CD4-positive, alpha-beta memory T cell (primary cell): ENCODE data around the gene PAGR1. TPM values are rescaled to one million over a fixed set of nuclear protein-coding genes. Genes with fewer than 3 reads are reported as not detected.

Experiments
- CTCF ChIA-PET: fragments of 350-600 bp; sonication (Branson Sonifier 250); formaldehyde crosslinking; loops from one replicate; lab custom pipeline; 2021; ENCODE audit warnings: inconsistent platforms; ENCODE audit not compliant: partially characterized antibody; lab: Charles Lee
- POLR2A ChIA-PET: fragments of 350-600 bp; sonication (Branson Sonifier 250); formaldehyde crosslinking; loops from one replicate; lab custom pipeline; 2021; ENCODE audit not compliant: partially characterized antibody; lab: Charles Lee
- DNase-seq, 5 donors: peaks; one replicate each; pipeline versions ENCODE4 v3.0.0 to v3.0.0-alpha.2; 2020 to 2022; ENCODE audit warnings: mixed read lengths in 1 of 5
- H3K27ac ChIP-seq: one replicate; pipeline ENCODE4 v1.7.0; 2013; ENCODE audit warnings: low read depth, low read length
- H3K27me3 ChIP-seq: 2 replicates; pipeline ENCODE4 v1.7.0; 2013; ENCODE audit warnings: mild to moderate bottlenecking, low read length, moderate library complexity; ENCODE audit not compliant: insufficient read depth
- H3K36me3 ChIP-seq: 2 replicates; pipeline ENCODE4 v1.7.0; 2013; ENCODE audit warnings: mild to moderate bottlenecking, low read length, moderate library complexity; ENCODE audit not compliant: insufficient read depth
- H3K4me1 ChIP-seq: 2 replicates; pipeline ENCODE4 v1.7.0; 2013; ENCODE audit warnings: mild to moderate bottlenecking, low read length, moderate library complexity; ENCODE audit not compliant: insufficient read depth
- H3K4me3 ChIP-seq, 2 donors: one replicate each; pipeline ENCODE4 v1.7.0; 2013; ENCODE audit warnings: low read length in 2 of 2, mild to moderate bottlenecking in 1 of 2
- H3K9me3 ChIP-seq, 2 donors: one replicate each; pipeline ENCODE4 v1.7.0; 2013; ENCODE audit warnings: low read length in 2 of 2, control low read depth in 1 of 2; ENCODE audit not compliant: control insufficient read depth in 1 of 2
- H3K27ac Mint-ChIP-seq, 7 donors: one replicate each; pipeline ENCODE4 v1.8.0; 2020 to 2021; ENCODE audit warnings: mixed read lengths in 7 of 7, mild to moderate bottlenecking in 6 of 7, inconsistent platforms in 3 of 7, moderate library complexity in 3 of 7
- H3K27me3 Mint-ChIP-seq, 2 donors: one replicate each; pipeline ENCODE4 v1.8.0; 2020 to 2021; ENCODE audit warnings: mixed read lengths in 2 of 2
- H3K36me3 Mint-ChIP-seq, 2 donors: one replicate each; pipeline ENCODE4 v1.8.0; 2020 to 2021; ENCODE audit warnings: mixed read lengths in 2 of 2, inconsistent platforms in 1 of 2, mild to moderate bottlenecking in 1 of 2
- H3K4me1 Mint-ChIP-seq, 4 donors: one replicate each; pipeline ENCODE4 v1.8.0; 2020 to 2021; ENCODE audit warnings: mixed read lengths in 4 of 4, mild to moderate bottlenecking in 1 of 4
- H3K4me3 Mint-ChIP-seq, 8 donors: one replicate each; pipeline ENCODE4 v1.8.0; 2020 to 2021; ENCODE audit warnings: mixed read lengths in 8 of 8, mild to moderate bottlenecking in 7 of 8, moderate library complexity in 6 of 8, inconsistent platforms in 3 of 8
- H3K9me3 Mint-ChIP-seq, 8 donors: one replicate each; pipeline ENCODE4 v1.8.0; 2020 to 2021; ENCODE audit warnings: mixed read lengths in 8 of 8, mild to moderate bottlenecking in 5 of 8, inconsistent platforms in 3 of 8, moderate library complexity in 1 of 8
- intact Hi-C: fragments of 100-400 bp; cut with micrococcal nuclease; formaldehyde crosslinking; loops from one replicate; pipeline ENCODE4 v1.15.1; 2023
- polyA plus RNA-seq, 2 donors: library from polyadenylated mRNA; unstranded; fragments of 300-500 nt; fragmentation: Illumina TruSeq; gene quantifications; one replicate each; pipeline ENCODE4 v1.2.3, GENCODE V29; 2021
- total RNA-seq, 2 experiments: library from RNA; stranded (reverse); gene quantifications; one replicate each; pipeline ENCODE4 v1.2.3, GENCODE V29; 2021

PAGR1 gene
- total and polyA plus RNA-seq, 4 experiments from 2014 or later = 43.7 to 51.1 (median 45.5) TPM

DNA sequence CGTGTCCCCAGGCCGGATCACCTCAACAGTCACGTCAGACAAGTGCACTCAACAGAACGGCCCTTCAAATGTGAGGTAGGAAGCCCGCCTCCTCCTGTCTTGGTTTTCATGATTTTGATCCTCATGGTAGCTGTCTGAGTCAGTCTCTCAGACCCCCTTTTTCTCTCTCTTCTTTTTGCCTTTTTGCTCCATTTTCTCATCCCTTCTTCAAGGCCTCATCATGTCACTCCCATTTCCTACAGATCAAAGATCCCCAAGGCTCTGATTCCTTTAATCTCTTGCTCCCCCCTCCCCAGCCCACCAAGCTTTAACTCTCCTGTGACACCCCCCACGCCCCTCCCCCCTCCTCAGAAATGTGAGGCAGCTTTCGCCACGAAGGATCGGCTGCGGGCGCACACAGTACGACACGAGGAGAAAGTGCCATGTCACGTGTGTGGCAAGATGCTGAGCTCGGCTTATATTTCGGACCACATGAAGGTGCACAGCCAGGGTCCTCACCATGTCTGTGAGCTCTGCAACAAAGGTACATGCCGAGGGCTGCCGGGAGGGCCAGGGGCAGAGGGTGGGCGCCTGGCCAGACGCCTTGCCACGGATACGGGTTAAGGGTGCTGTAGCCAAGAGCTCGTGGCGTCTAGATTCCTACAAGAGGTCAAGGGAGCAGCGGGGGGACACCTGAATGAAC is 7.6 kb upstream of the PAGR1 start:
- Histone ChIP-seq H3K27ac (peak overlapping the region; percentile 80), H3K36me3 (peaks cover 9% of the 10 kb centered on the region), H3K9me3 (no peaks in the 10 kb centered on the region), H3K4me1 (peaks cover 62% of the 10 kb centered on the region), H3K4me3 (peak overlapping the region; percentile 25 to 70), H3K27me3 (no peaks in the 10 kb centered on the region)
- peaks cover 8 to 32% of the 10 kb centered on the region in 2 donors for H3K36me3 Mint-ChIP-seq
- no peaks in the 10 kb centered on the region for H3K27me3 Mint-ChIP-seq
- peak in 2 of 5 donors; percentile 22 to 73 for DNase-seq
- peak overlapping the region; percentile 98 to 100 (median 99) for H3K27ac Mint-ChIP-seq
- peaks cover 32 to 77% (median 47%) of the 10 kb centered on the region in 4 donors for H3K4me1 Mint-ChIP-seq
- intact Hi-C loops = loop anchor here (5.0 to 10.0 kb wide), 3 partner anchors 154 to 569 kb away; partner anchors contain the start of gene TMEM219
- H3K9me3 Mint-ChIP-seq = peaks cover 0 to 7% (median 0%) of the 10 kb centered on the region in 8 donors
- ChIA-PET POLR2A (interaction anchor here (0.6 to 24.0 kb wide), 33 partner anchors 14 to 824 kb away, joined by 3 to 522 read pairs (median 9); partner anchors contain the start of genes ALDOA, ASPHD1, C16orf54 and CDIPT), CTCF (interaction anchor here (0.9 to 3.1 kb wide), 20 partner anchors 8 to 201 kb away, joined by 3 to 84 read pairs (median 4); partner anchors contain the start of genes CDIPT, KIF22, MVP and PAGR1)
- H3K4me3 Mint-ChIP-seq = peak overlapping the region; percentile 91 to 97 (median 94)

DNA sequence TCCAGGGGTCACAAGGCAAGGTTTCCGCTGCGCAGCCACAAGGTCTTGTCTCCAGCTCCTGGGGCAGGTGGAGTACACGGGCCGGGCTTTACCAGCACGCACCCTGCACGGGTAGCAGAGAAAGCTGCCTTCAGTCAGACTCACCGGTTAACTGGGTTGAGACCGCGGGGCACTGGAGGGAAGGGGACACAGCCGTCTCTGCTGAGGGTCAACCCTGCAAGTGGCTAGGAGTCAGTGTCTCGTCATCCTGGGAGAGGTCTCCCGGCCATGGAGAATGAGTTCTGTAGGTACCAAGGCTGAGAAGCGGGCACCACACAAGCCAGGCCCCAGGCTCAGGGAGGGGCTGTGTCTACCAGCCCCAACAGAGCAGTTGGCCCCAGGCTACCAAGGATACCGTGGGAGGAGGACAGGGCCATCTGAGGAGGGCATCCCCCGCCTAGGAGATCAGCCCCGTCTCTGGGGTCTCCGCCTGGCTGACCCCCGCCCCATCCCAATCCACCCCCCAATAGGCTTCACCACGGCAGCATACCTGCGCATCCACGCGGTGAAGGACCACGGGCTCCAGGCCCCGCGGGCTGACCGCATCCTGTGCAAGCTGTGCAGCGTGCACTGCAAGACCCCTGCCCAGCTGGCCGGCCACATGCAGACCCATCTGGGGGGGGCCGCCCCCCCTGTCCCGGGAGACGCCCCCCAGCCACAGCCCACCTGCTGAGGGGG is 6.8 kb upstream of the PAGR1 start:
- H3K4me3 ChIP-seq = peak overlapping the region; percentile 25 to 70
- Mint-ChIP-seq H3K9me3 (peaks cover 0 to 7% (median 0%) of the 10 kb centered on the region in 8 donors), H3K4me3 (peak overlapping the region; percentile 91 to 97 (median 94)), H3K36me3 (peaks cover 8 to 32% of the 10 kb centered on the region in 2 donors), H3K27me3 (no peaks in the 10 kb centered on the region), H3K4me1 (peaks cover 28 to 75% (median 46%) of the 10 kb centered on the region in 4 donors), H3K27ac (peak overlapping the region; percentile 98 to 100 (median 99))
- H3K9me3 ChIP-seq = no peaks in the 10 kb centered on the region
- CTCF ChIA-PET = interaction anchor here (1.6 to 3.1 kb wide), 8 partner anchors 7 to 164 kb away, joined by 4 to 84 read pairs (median 23); partner anchors contain the start of genes KIF22, MVP, PAGR1 and TAOK2
- peak overlapping the region; percentile 80 for H3K27ac ChIP-seq
- POLR2A ChIA-PET = interaction anchor here (0.6 to 24.0 kb wide), 14 partner anchors 13 to 187 kb away, joined by 3 to 522 read pairs (median 11); partner anchors contain the start of genes ASPHD1, C16orf54, INO80E and KCTD13
- peaks cover 8% of the 10 kb centered on the region for H3K36me3 ChIP-seq
- DNase-seq = no peak
- intact Hi-C loops = loop anchor here (5.0 to 10.0 kb wide), 3 partner anchors 153 to 568 kb away; partner anchors contain the start of gene TMEM219
- H3K4me1 ChIP-seq = peaks cover 61% of the 10 kb centered on the region
- no peaks in the 10 kb centered on the region for H3K27me3 ChIP-seq

DNA sequence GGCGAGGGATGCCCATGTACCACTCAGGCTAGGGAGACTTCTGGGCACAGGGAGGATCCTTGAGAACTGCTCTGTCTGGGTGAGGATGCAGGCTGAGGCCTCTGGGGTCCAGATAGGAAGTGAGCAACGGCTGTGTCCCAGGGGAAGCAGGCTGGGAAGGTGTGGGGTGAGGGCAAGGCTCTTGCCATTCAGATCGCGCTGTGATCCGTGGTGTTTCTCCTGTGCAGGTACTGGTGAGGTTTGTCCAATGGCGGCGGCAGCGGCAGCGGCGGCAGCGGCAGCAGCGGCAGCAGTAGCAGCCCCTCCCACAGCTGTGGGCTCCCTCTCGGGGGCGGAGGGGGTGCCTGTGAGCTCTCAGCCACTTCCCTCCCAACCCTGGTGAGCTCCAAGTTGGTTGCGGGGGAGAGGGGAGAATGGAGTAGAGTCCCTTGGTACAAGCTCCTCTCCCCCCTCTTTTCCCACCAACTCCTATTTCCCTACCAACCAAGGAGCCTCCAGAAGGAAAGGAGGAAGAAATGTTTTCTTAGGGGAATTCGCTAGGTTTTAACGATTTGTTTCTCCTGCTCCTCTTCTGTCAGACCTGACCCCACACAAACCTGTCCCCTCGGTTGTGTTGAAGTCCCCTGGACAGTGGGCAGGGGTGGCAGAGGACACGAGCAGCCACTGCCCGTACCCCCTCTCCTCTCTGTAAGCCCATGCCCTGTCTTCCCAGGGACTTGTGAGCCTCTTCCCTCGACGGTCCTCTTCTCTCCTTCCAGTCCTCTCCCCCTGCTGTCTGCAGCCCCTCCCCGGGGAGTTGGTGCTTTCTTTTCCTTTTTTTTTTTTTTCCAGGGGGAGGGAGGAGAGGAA is 5.9 kb upstream of the PAGR1 start:
- Histone ChIP-seq H3K27me3 (no peaks in the 10 kb centered on the region), H3K36me3 (peaks cover 8% of the 10 kb centered on the region), H3K27ac (peak overlapping the region; percentile 80), H3K4me1 (peaks cover 61% of the 10 kb centered on the region), H3K9me3 (no peaks in the 10 kb centered on the region), H3K4me3 (no peak overlapping the region)
- Mint-ChIP-seq H3K27ac (peak overlapping the region; percentile 90 to 97 (median 94)), H3K36me3 (peaks cover 8 to 29% of the 10 kb centered on the region in 2 donors), H3K4me3 (peak overlapping the region; percentile 75 to 95 (median 88)), H3K4me1 (peaks cover 29 to 74% (median 46%) of the 10 kb centered on the region in 4 donors), H3K9me3 (peaks cover 0 to 7% (median 0%) of the 10 kb centered on the region in 8 donors), H3K27me3 (no peaks in the 10 kb centered on the region)
- ChIA-PET POLR2A (interaction anchor here (0.7 to 24.0 kb wide), 7 partner anchors 12 to 256 kb away, joined by 3 to 522 read pairs (median 9); partner anchors contain the start of genes ALDOA, C16orf54, KIF22 and MVP), CTCF (interaction anchor here (1.1 to 1.5 kb wide), 2 partner anchors 38 to 56 kb away, joined by 3 to 4 read pairs; no protein-coding TSS in a partner anchor)
- DNase-seq = peak; percentile 44 to 71 (median 57)
- intact Hi-C loops = loop anchor here (5.0 to 10.0 kb wide), 4 partner anchors 152 to 567 kb away; partner anchors contain the start of genes HIRIP3, INO80E and TMEM219

DNA sequence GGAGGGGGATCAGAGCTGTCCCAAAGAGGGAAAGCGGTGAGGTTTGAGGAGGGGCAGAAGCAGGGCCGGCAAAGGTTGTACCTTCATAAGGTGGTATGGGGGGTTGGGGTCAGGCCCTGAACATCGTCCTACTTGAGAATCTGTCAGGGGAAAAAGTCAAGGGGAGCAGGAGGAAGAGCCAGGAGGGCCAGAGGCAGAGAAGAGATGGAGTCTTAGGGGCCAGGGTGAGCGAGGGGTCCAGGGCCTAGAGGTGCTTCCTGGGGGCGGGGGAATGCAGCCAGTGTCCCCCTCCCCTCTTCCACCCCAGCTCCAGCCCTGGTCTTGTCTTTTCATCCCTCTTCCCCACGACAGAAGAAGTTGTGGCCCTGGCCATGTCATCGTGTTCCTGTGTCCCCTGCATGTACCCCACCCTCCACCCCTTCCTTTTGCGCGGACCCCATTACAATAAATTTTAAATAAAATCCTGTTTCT is 5.2 kb upstream of the PAGR1 start:
- CTCF ChIA-PET = interaction anchor here (1.0 to 1.5 kb wide), 3 partner anchors 38 to 108 kb away, joined by 3 to 4 read pairs (median 3); no protein-coding TSS in a partner anchor
- Mint-ChIP-seq H3K9me3 (peaks cover 0 to 2% (median 0%) of the 10 kb centered on the region in 8 donors), H3K27me3 (peaks cover 0 to 1% of the 10 kb centered on the region in 2 donors)

DNA sequence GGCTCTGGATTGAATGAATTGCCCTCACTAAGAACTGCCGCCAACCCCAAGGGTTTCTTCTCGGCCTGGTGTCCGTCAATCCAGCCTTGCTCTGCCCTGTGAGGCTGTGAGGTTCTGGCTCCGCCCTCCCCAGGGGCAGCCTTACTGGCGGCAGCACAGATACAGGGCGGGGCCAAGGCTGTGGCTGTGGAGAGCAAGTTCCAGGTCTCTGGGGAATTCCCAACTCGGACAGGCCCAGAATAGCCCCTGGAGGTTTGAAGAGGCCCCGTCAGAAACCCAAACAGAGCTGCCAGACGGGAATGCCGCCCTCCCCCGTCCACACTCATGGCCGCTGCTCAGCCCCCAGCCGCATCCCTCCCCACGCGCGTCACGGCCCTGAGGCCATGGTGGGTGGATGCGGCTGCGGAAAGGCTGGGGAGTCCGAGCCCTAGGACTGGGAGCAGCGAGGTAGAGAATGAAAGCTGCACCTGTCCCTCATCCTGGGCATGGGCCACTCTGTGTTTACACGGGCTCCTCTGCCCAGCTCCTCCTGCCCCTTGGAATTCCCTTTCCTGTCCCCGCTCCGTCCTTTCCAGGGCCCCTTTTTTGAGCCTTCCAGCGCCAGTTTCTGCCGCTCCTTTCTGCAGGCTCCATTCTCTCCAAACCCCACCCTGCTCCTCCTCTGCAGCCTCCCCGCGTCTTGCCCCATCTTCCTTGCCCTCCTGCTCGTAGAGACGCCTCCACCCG is 4.6 kb upstream of the PAGR1 start:
- Histone ChIP-seq H3K4me1 (peaks cover 64% of the 10 kb centered on the region), H3K4me3 (peak overlapping the region; percentile 66 to 69), H3K27ac (peak overlapping the region; percentile 80), H3K27me3 (no peaks in the 10 kb centered on the region), H3K9me3 (no peaks in the 10 kb centered on the region), H3K36me3 (peaks cover 8% of the 10 kb centered on the region)
- H3K36me3 Mint-ChIP-seq = peaks cover 8 to 30% of the 10 kb centered on the region in 2 donors
- H3K4me3 Mint-ChIP-seq = peak overlapping the region; percentile 86 to 95 (median 90)
- CTCF ChIA-PET = interaction anchor here (1.0 to 2.5 kb wide), 3 partner anchors 37 to 109 kb away, joined by 3 to 16 read pairs (median 3); no protein-coding TSS in a partner anchor
- intact Hi-C loops = loop anchor here (10.0 kb wide), 1 partner anchor 183 kb away; the partner anchor contains the start of genes HIRIP3 and INO80E
- peaks cover 0 to 2% (median 0%) of the 10 kb centered on the region in 8 donors for H3K9me3 Mint-ChIP-seq
- POLR2A ChIA-PET = interaction anchor here (1.1 to 24.0 kb wide), 9 partner anchors 11 to 255 kb away, joined by 4 to 522 read pairs (median 9); partner anchors contain the start of genes ALDOA, C16orf54, KIF22 and MVP
- H3K4me1 Mint-ChIP-seq = peaks cover 31 to 80% (median 51%) of the 10 kb centered on the region in 4 donors
- H3K27ac Mint-ChIP-seq = peak overlapping the region; percentile 87 to 97 (median 92)
- H3K27me3 Mint-ChIP-seq = peaks cover 0 to 2% of the 10 kb centered on the region in 2 donors
- DNase-seq = peak; percentile 52 to 84 (median 56)

More for the DNA sequence above, 5.2 kb upstream of the PAGR1 start:
- peaks cover 28 to 75% (median 48%) of the 10 kb centered on the region in 4 donors for H3K4me1 Mint-ChIP-seq
- Histone ChIP-seq H3K27ac (peak overlapping the region; percentile 80), H3K4me3 (peak overlapping the region in 1 of 2 donors; percentile 66), H3K27me3 (no peaks in the 10 kb centered on the region), H3K36me3 (peaks cover 8% of the 10 kb centered on the region), H3K4me1 (peaks cover 64% of the 10 kb centered on the region), H3K9me3 (no peaks in the 10 kb centered on the region)
- intact Hi-C loops = loop anchor here (10.0 kb wide), 1 partner anchor 184 kb away; the partner anchor contains the start of genes HIRIP3 and INO80E
- peak overlapping the region; percentile 86 to 95 (median 90) for H3K4me3 Mint-ChIP-seq
- POLR2A ChIA-PET = interaction anchor here (1.2 to 24.0 kb wide), 8 partner anchors 11 to 255 kb away, joined by 4 to 522 read pairs (median 9); partner anchors contain the start of genes ALDOA, C16orf54, KIF22 and MVP
- H3K36me3 Mint-ChIP-seq = peaks cover 8 to 27% of the 10 kb centered on the region in 2 donors
- DNase-seq = no peak
- H3K27ac Mint-ChIP-seq = peak overlapping the region; percentile 90 to 97 (median 94)
